CD14-positive monocyte (primary cell): Measurements from ENCODE around the gene JADE1. TPM values are rescaled to one million over a fixed set of nuclear protein-coding genes. Genes with fewer than 3 reads are reported as not detected.

Source experiments
- DNase-seq, 3 donors: peaks; one replicate each; pipeline ENCODE4 v3.0.0-alpha.2; 2011 to 2022
- H2AFZ ChIP-seq: 2 replicates; pipeline ENCODE4 v1.6.0; 2012; ENCODE audit warnings: mild to moderate bottlenecking, low read depth, low read length, inconsistent platforms; ENCODE audit not compliant: insufficient read depth, poor library complexity, severe bottlenecking
- H3K27ac ChIP-seq, 2 donors: 1 replicate in 1 of 2; 2 replicates in 1 of 2; pipeline ENCODE4 v1.5.1; 2012 to 2013; ENCODE audit warnings: low read length in 2 of 2, control low read depth in 1 of 2, inconsistent platforms in 1 of 2, low read depth in 1 of 2, mild to moderate bottlenecking in 1 of 2
- H3K27me3 ChIP-seq, 2 donors: one replicate each; pipeline versions ENCODE4 v1.6.0 to v1.6.1; 2011 to 2013; ENCODE audit warnings: low read length in 2 of 2; ENCODE audit not compliant: control insufficient read depth in 2 of 2, insufficient read depth in 2 of 2
- H3K36me3 ChIP-seq, 2 donors: replicated peaks in 1 of 2; 1 replicate in 1 of 2; 2 replicates in 1 of 2; pipeline versions ENCODE4 v1.5.1 to v1.6.1; 2012 to 2013; ENCODE audit warnings: low read length in 2 of 2, control low read depth in 1 of 2, inconsistent platforms in 1 of 2, mild to moderate bottlenecking in 1 of 2; ENCODE audit not compliant: insufficient read depth in 2 of 2, control insufficient read depth in 1 of 2
- H3K4me1 ChIP-seq, 2 donors: 1 replicate in 1 of 2; 2 replicates in 1 of 2; pipeline versions ENCODE4 v1.5.1 to v1.6.1; 2012 to 2013; ENCODE audit warnings: low read length in 2 of 2, control low read depth in 1 of 2, inconsistent platforms in 1 of 2, mild to moderate bottlenecking in 1 of 2, moderate library complexity in 1 of 2; ENCODE audit not compliant: insufficient read depth in 2 of 2, control insufficient read depth in 1 of 2
- H3K4me2 ChIP-seq: replicated peaks from 2 replicates; pipeline ENCODE3; 2012; ENCODE audit warnings: low read length, moderate library complexity, mild to moderate bottlenecking; ENCODE audit not compliant: poor library complexity, severe bottlenecking; ENCODE audit errors: extremely low read depth
- H3K4me3 ChIP-seq, 3 experiments: fragments of 200-600 bp in 1 of 3; sonication (generic) in 1 of 3; replicated peaks in 1 of 3; 1 replicate in 2 of 3; 2 replicates in 1 of 3; pipeline ENCODE4 v1.5.1; 2011 to 2013; ENCODE audit warnings: low read length in 3 of 3, mild to moderate bottlenecking in 3 of 3, control low read depth in 2 of 3, low read depth in 2 of 3, inconsistent platforms in 1 of 3, moderate library complexity in 1 of 3
- H3K79me2 ChIP-seq: 2 replicates; pipeline ENCODE4 v1.6.0; 2012; ENCODE audit warnings: mild to moderate bottlenecking, control low read depth, inconsistent platforms, low read length, moderate library complexity; ENCODE audit not compliant: insufficient read depth
- H3K9ac ChIP-seq: 2 replicates; pipeline ENCODE4 v1.6.0; 2017; ENCODE audit warnings: low read length, mild to moderate bottlenecking; ENCODE audit not compliant: insufficient read depth, poor library complexity, severe bottlenecking
- H3K9me3 ChIP-seq, 2 donors: replicated peaks in 1 of 2; 1 replicate in 1 of 2; 2 replicates in 1 of 2; pipeline versions ENCODE4 v1.5.1 to v1.6.1; 2012 to 2013; ENCODE audit warnings: low read length in 2 of 2, control low read depth in 1 of 2; ENCODE audit not compliant: control insufficient read depth in 1 of 2, insufficient read depth in 1 of 2
- H4K20me1 ChIP-seq: 2 replicates; pipeline ENCODE4 v1.6.0; 2012; ENCODE audit warnings: mild to moderate bottlenecking, low read length, control low read depth, moderate library complexity; ENCODE audit not compliant: insufficient read depth
- H3K27ac Mint-ChIP-seq, 7 donors: one replicate each; pipeline ENCODE4 v1.8.0; 2020; ENCODE audit warnings: mild to moderate bottlenecking in 7 of 7, mixed read lengths in 7 of 7, moderate library complexity in 6 of 7, inconsistent platforms in 2 of 7
- H3K27me3 Mint-ChIP-seq, 3 donors: one replicate each; pipeline ENCODE4 v1.8.0; 2021 to 2022; ENCODE audit warnings: low read depth in 3 of 3, mild to moderate bottlenecking in 3 of 3, mixed read lengths in 3 of 3, moderate library complexity in 3 of 3, inconsistent platforms in 1 of 3
- H3K36me3 Mint-ChIP-seq, 2 donors: one replicate each; pipeline ENCODE4 v1.8.0; 2020; ENCODE audit warnings: mixed read lengths in 2 of 2, inconsistent platforms in 1 of 2, mild to moderate bottlenecking in 1 of 2
- H3K4me1 Mint-ChIP-seq: one replicate; pipeline ENCODE4 v1.8.0; 2020; ENCODE audit warnings: mild to moderate bottlenecking, mixed read lengths
- H3K4me3 Mint-ChIP-seq, 2 donors: one replicate each; pipeline ENCODE4 v1.8.0; 2020; ENCODE audit warnings: mild to moderate bottlenecking in 2 of 2, mixed read lengths in 2 of 2, moderate library complexity in 1 of 2
- H3K9me3 Mint-ChIP-seq, 7 donors: one replicate each; pipeline ENCODE4 v1.8.0; 2020 to 2022; ENCODE audit warnings: mixed read lengths in 7 of 7, mild to moderate bottlenecking in 6 of 7, moderate library complexity in 6 of 7, inconsistent platforms in 2 of 7
- CTCF ChIP-seq: fragments of 200-600 bp; IDR thresholded peaks from one replicate; pipeline ENCODE4 v1.8.0; 2022; ENCODE audit warnings: antibody characterized with exemption, mild to moderate bottlenecking
- WGBS: methylation state at CpG from one replicate; pipeline ENCODE4 v1.1.5; 2013; ENCODE audit warnings: missing lambda C conversion rate; ENCODE audit not compliant: insufficient coverage; 5-methylcytosine and 5-hydroxymethylcytosine counted together
- intact Hi-C, 2 donors: fragments of 100-400 bp; cut with micrococcal nuclease; formaldehyde crosslinking; loops; one replicate each; pipeline versions ENCODE4 v1.15.0 to v1.15.1; 2023
- polyA plus RNA-seq, 3 donors: library from polyadenylated mRNA; depleted of rRNA in 1 of 3; unstranded in 2 of 3; stranded (reverse) in 1 of 3; fragments of 300-500 nt in 2 of 3; fragments of >200 nt in 1 of 3; fragmentation: Illumina TruSeq in 2 of 3; gene quantifications; 1 replicate in 2 of 3; 2 replicates in 1 of 3; pipeline ENCODE4 v1.2.3, GENCODE V29; 2012 to 2021

The JADE1 gene
- polyA plus RNA-seq, 3 donors: 7.3 to 12.8 (median 12.3) TPM

GRCh38 chr4:128780688-128781087, 28.8 kb upstream of the JADE1 start:
- WGBS: no CpG with 5 or more reads among the region's 1 CpG
- Histone ChIP-seq H3K36me3 (no peaks in the 10 kb centered on the region), H3K79me2 (no peaks in the 10 kb centered on the region), H3K9me3 (no peaks in the 10 kb centered on the region), H3K27me3 (no peaks in the 10 kb centered on the region), H3K27ac (no peak overlapping the region), H2AFZ (no peak overlapping the region), H3K4me1 (no peaks in the 10 kb centered on the region), H3K4me2 (no peak overlapping the region), H3K4me3 (no peak overlapping the region), H3K9ac (no peak overlapping the region), H4K20me1 (no peaks in the 10 kb centered on the region)
- intact Hi-C loops: no loop called here
- H3K4me3 Mint-ChIP-seq: no peak overlapping the region
- H3K27me3 Mint-ChIP-seq: peaks cover 0 to under 1% (median 0%) of the 10 kb centered on the region in 3 donors
- no peak for TF ChIP-seq CTCF
- no peak for DNase-seq
- peaks cover 0 to 5% (median 0%) of the 10 kb centered on the region in 7 donors for H3K9me3 Mint-ChIP-seq
- no peak overlapping the region for H3K27ac Mint-ChIP-seq
- H3K36me3 Mint-ChIP-seq: no peaks in the 10 kb centered on the region
- H3K4me1 Mint-ChIP-seq: no peaks in the 10 kb centered on the region

- 91% methylated on average over 1 of the region's 3 CpGs for WGBS
Measured at GRCh38 chr4:128782076-128782715, 27.3 kb upstream of the JADE1 start.

More at GRCh38 chr4:128782076-128782715, 27.3 kb upstream of the JADE1 start:
- Mint-ChIP-seq H3K4me1 (no peaks in the 10 kb centered on the region), H3K4me3 (no peak overlapping the region), H3K36me3 (no peaks in the 10 kb centered on the region), H3K9me3 (peaks cover 0 to 5% (median 0%) of the 10 kb centered on the region in 7 donors), H3K27ac (no peak overlapping the region), H3K27me3 (peaks cover 0 to 3% (median 0%) of the 10 kb centered on the region in 3 donors)
- H4K20me1 ChIP-seq: no peaks in the 10 kb centered on the region
- no peak overlapping the region for H3K4me3 ChIP-seq
- H3K79me2 ChIP-seq: no peaks in the 10 kb centered on the region
- no peaks in the 10 kb centered on the region for H3K4me1 ChIP-seq
- intact Hi-C loops: no loop called here
- DNase-seq: peak in 2 of 3 donors; percentile 10 to 30
- no peak overlapping the region for H3K4me2 ChIP-seq
- H3K27me3 ChIP-seq: no peaks in the 10 kb centered on the region
- no peak overlapping the region for H3K9ac ChIP-seq
- H3K9me3 ChIP-seq: no peaks in the 10 kb centered on the region
- no peak overlapping the region for H3K27ac ChIP-seq
- TF ChIP-seq CTCF: peak; percentile 9
- no peak overlapping the region for H2AFZ ChIP-seq
- H3K36me3 ChIP-seq: no peaks in the 10 kb centered on the region
